HG02623 (cell line): ENCODE results near the gene TP53TG3F.
"Not testable (repeated sequence)": the region's sequence is repeated elsewhere in the genome, so short reads cannot be mapped to it uniquely, and the experiment has no call there.

Experiments
- ATAC-seq: cut with Tn5 transposase; IDR thresholded peaks from one replicate; pipeline ENCODE4 v1.9.1; 2021; ENCODE audit warnings: moderate library complexity; ENCODE audit not compliant: unreplicated experiment

TP53TG3F gene

GRCh38 chr16:33459312-33459711 is at the start of gene TP53TG3F:
Gene TP53TG3F (plus strand): TSS chr16:33459612. CDS start chr16:33459680, 68 bp downstream.
- not testable (repeated sequence) for ATAC-seq

- not testable (repeated sequence) for ATAC-seq
Observed at GRCh38 chr16:33491611-33492010, 32.2 kb downstream of the TP53TG3F start.

- not testable (repeated sequence) for ATAC-seq
Observed at GRCh38 chr16:33507231-33507630, 47.8 kb downstream of the TP53TG3F start.

GRCh38 chr16:33509070-33509469 is 49.7 kb downstream of the TP53TG3F start:
- not testable (repeated sequence) for ATAC-seq

GRCh38 chr16:33509906-33510305 is 50.5 kb downstream of the TP53TG3F start:
- ATAC-seq: not testable (repeated sequence)
